GM19240 (cell line): ENCODE measurements around the gene ZFYVE1.

Experiments
- DNase-seq: peaks from one replicate; pipeline ENCODE4 v3.0.0; 2011; ENCODE audit warnings: low spot score; ENCODE audit not compliant: insufficient read length

The ZFYVE1 gene

DNA sequence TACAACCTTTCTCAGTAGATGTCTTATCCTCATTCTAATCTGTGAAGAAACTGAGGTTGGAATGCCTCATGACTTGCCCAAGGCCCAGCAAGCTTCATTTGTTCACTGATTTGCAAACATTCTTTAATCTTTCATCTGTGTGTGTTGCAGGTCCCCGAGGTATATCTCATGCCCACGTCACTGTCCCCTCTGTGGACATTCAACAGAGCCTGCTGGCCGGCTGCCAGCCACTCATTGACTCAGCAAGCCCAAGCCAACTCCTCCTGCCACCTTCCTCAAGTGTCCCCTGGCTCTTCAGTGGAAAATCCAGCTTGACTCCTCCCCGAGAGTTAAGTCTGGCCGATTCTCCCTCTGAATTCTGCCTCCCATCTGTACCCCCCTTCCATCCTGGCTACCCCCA lies 102.6 kb downstream of the ZFYVE1 start:
- no peak for DNase-seq

DNA sequence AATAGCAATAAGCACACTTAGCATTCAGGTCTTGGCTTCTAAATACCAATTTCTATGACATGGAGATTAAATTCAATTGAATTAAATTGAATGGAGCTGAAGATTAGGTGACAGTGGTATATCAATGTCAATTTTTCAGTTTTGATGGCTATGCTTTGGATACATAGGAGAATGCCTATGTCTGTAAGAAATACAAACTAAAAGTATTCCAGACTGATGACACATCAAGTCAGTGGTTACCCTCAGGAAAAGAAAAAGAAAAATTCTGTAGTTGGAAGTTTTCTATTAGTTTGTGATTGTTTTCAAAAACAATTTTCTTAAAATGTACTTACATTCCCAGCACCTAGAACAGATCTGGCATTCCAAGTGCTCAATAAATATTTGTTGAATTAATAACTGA lies 105.5 kb downstream of the ZFYVE1 start:
- no peak for DNase-seq

DNA sequence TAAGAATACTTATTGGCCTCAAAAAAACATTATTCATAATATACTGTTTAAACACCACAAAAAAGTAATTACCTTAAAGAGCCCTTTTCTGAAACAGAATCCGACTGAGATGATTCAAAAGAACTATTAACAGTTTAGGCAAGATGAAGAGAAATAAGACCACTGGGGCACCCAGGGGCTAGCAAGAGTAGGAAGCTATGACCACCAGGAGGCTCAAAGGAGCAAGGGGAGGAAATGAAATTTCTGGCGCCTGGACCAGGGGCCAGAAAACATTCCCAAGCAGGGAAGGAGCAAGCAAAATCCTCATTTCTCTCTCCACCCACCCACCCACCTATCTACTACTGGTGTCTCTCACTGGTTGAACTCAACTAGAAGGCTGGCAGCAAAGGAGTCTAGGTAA lies 106.9 kb downstream of the ZFYVE1 start:
- DNase-seq: no peak
